Measurements from ENCODE around the gene ANKRD34B.

Gene ANKRD34B

GRCh38 chr5:80569961-80570786, at the start of gene ANKRD34B:
Gene ANKRD34B (minus strand): TSS chr5:80570280. CDS start chr5:80560019, 10,261 bp downstream.
- Mint-ChIP-seq H3K4me1 (ENCODE audit: low read depth) (no peaks in the 10 kb centered on the region), H3K36me3 (ENCODE audit: low read depth) (no peaks in the 10 kb centered on the region), H3K9me3 (no peaks in the 10 kb centered on the region), H3K4me3 (peak within 1 kb of the TSS; percentile 69), H3K27me3 (ENCODE audit: low read depth) (peaks cover 73% of the 10 kb centered on the region), H3K27ac (no peak within 1 kb of the TSS)

GRCh38 chr5:80619086-80619485, 49.0 kb upstream of the ANKRD34B start:
- Mint-ChIP-seq H3K9me3 (no peaks in the 10 kb centered on the region), H3K27ac (no peak overlapping the region), H3K4me3 (no peak overlapping the region), H3K36me3 (ENCODE audit: low read depth) (peaks cover 27% of the 10 kb centered on the region), H3K4me1 (ENCODE audit: low read depth) (no peaks in the 10 kb centered on the region), H3K27me3 (ENCODE audit: low read depth) (no peaks in the 10 kb centered on the region)

- peaks cover 27% of the 10 kb centered on the region for H3K36me3 Mint-ChIP-seq (ENCODE audit: low read depth)
- H3K4me3 Mint-ChIP-seq = no peak overlapping the region
- H3K9me3 Mint-ChIP-seq = no peaks in the 10 kb centered on the region
- no peak overlapping the region for H3K27ac Mint-ChIP-seq
- H3K4me1 Mint-ChIP-seq (ENCODE audit: low read depth) = no peaks in the 10 kb centered on the region
- H3K27me3 Mint-ChIP-seq (ENCODE audit: low read depth) = no peaks in the 10 kb centered on the region
Measured at GRCh38 chr5:80618438-80618837, 48.4 kb upstream of the ANKRD34B start.

- no peak overlapping the region for H3K4me3 Mint-ChIP-seq
- H3K36me3 Mint-ChIP-seq (ENCODE audit: low read depth) = peaks cover 9% of the 10 kb centered on the region
- no peaks in the 10 kb centered on the region for H3K27me3 Mint-ChIP-seq (ENCODE audit: low read depth)
- H3K4me1 Mint-ChIP-seq (ENCODE audit: low read depth) = no peaks in the 10 kb centered on the region
- no peak overlapping the region for H3K27ac Mint-ChIP-seq
- peaks cover 8% of the 10 kb centered on the region for H3K9me3 Mint-ChIP-seq
Measured at GRCh38 chr5:80615266-80615914, 45.3 kb upstream of the ANKRD34B start.

GRCh38 chr5:80609692-80610091, 39.6 kb upstream of the ANKRD34B start:
- H3K4me3 Mint-ChIP-seq = no peak overlapping the region
- peaks cover 12% of the 10 kb centered on the region for H3K9me3 Mint-ChIP-seq
- peaks cover 2% of the 10 kb centered on the region for H3K36me3 Mint-ChIP-seq (ENCODE audit: low read depth)
- no peak overlapping the region for H3K27ac Mint-ChIP-seq
- H3K27me3 Mint-ChIP-seq (ENCODE audit: low read depth) = no peaks in the 10 kb centered on the region
- H3K4me1 Mint-ChIP-seq (ENCODE audit: low read depth) = peaks cover 2% of the 10 kb centered on the region

GRCh38 chr5:80608731-80609130, 38.7 kb upstream of the ANKRD34B start:
- Mint-ChIP-seq H3K9me3 (peaks cover 12% of the 10 kb centered on the region), H3K4me1 (ENCODE audit: low read depth) (peaks cover 2% of the 10 kb centered on the region), H3K36me3 (ENCODE audit: low read depth) (peaks cover 2% of the 10 kb centered on the region), H3K27ac (no peak overlapping the region), H3K4me3 (no peak overlapping the region), H3K27me3 (ENCODE audit: low read depth) (no peaks in the 10 kb centered on the region)

- Mint-ChIP-seq H3K27ac (no peak overlapping the region), H3K4me3 (no peak overlapping the region), H3K27me3 (ENCODE audit: low read depth) (peaks cover 3% of the 10 kb centered on the region), H3K36me3 (ENCODE audit: low read depth) (peaks cover 2% of the 10 kb centered on the region), H3K4me1 (ENCODE audit: low read depth) (peaks cover 2% of the 10 kb centered on the region), H3K9me3 (peaks cover 12% of the 10 kb centered on the region)
Measured at GRCh38 chr5:80607832-80608231, 37.8 kb upstream of the ANKRD34B start.

- Mint-ChIP-seq H3K4me3 (no peak overlapping the region), H3K27me3 (ENCODE audit: low read depth) (peaks cover 3% of the 10 kb centered on the region), H3K36me3 (ENCODE audit: low read depth) (peaks cover 2% of the 10 kb centered on the region), H3K27ac (no peak overlapping the region), H3K4me1 (ENCODE audit: low read depth) (peaks cover 2% of the 10 kb centered on the region), H3K9me3 (peaks cover 12% of the 10 kb centered on the region)
Measured at GRCh38 chr5:80607343-80607742, 37.3 kb upstream of the ANKRD34B start.

GRCh38 chr5:80600943-80601693, 31.0 kb upstream of the ANKRD34B start:
- Mint-ChIP-seq H3K27me3 (ENCODE audit: low read depth) (peaks cover 6% of the 10 kb centered on the region), H3K27ac (no peak overlapping the region), H3K4me1 (ENCODE audit: low read depth) (no peaks in the 10 kb centered on the region), H3K36me3 (ENCODE audit: low read depth) (no peaks in the 10 kb centered on the region), H3K4me3 (no peak overlapping the region), H3K9me3 (no peaks in the 10 kb centered on the region)

- Mint-ChIP-seq H3K27ac (no peak overlapping the region), H3K4me1 (ENCODE audit: low read depth) (no peaks in the 10 kb centered on the region), H3K36me3 (ENCODE audit: low read depth) (no peaks in the 10 kb centered on the region), H3K4me3 (no peak overlapping the region), H3K9me3 (no peaks in the 10 kb centered on the region), H3K27me3 (ENCODE audit: low read depth) (peaks cover 7% of the 10 kb centered on the region)
Measured at GRCh38 chr5:80597500-80597899, 27.4 kb upstream of the ANKRD34B start.

GRCh38 chr5:80594810-80595209, 24.7 kb upstream of the ANKRD34B start:
- Mint-ChIP-seq H3K4me1 (ENCODE audit: low read depth) (no peaks in the 10 kb centered on the region), H3K36me3 (ENCODE audit: low read depth) (no peaks in the 10 kb centered on the region), H3K4me3 (no peak overlapping the region), H3K27me3 (ENCODE audit: low read depth) (peaks cover 11% of the 10 kb centered on the region), H3K27ac (no peak overlapping the region), H3K9me3 (no peaks in the 10 kb centered on the region)

- Mint-ChIP-seq H3K4me1 (ENCODE audit: low read depth) (no peaks in the 10 kb centered on the region), H3K36me3 (ENCODE audit: low read depth) (no peaks in the 10 kb centered on the region), H3K9me3 (no peaks in the 10 kb centered on the region), H3K27ac (no peak overlapping the region), H3K4me3 (no peak overlapping the region), H3K27me3 (ENCODE audit: low read depth) (peaks cover 11% of the 10 kb centered on the region)
Measured at GRCh38 chr5:80592761-80593160, 22.7 kb upstream of the ANKRD34B start.

- no peaks in the 10 kb centered on the region for H3K4me1 Mint-ChIP-seq (ENCODE audit: low read depth)
Measured at GRCh38 chr5:80592105-80592504, 22.0 kb upstream of the ANKRD34B start.

GRCh38 chr5:80591352-80591751, 21.3 kb upstream of the ANKRD34B start:
- H3K9me3 Mint-ChIP-seq = no peaks in the 10 kb centered on the region
- peaks cover 13% of the 10 kb centered on the region for H3K27me3 Mint-ChIP-seq (ENCODE audit: low read depth)
- no peaks in the 10 kb centered on the region for H3K4me1 Mint-ChIP-seq (ENCODE audit: low read depth)
- no peaks in the 10 kb centered on the region for H3K36me3 Mint-ChIP-seq (ENCODE audit: low read depth)
- no peak overlapping the region for H3K27ac Mint-ChIP-seq
- H3K4me3 Mint-ChIP-seq = no peak overlapping the region

More at GRCh38 chr5:80592105-80592504, 22.0 kb upstream of the ANKRD34B start:
- Mint-ChIP-seq H3K27ac (no peak overlapping the region), H3K9me3 (no peaks in the 10 kb centered on the region), H3K27me3 (ENCODE audit: low read depth) (peaks cover 11% of the 10 kb centered on the region), H3K36me3 (ENCODE audit: low read depth) (no peaks in the 10 kb centered on the region), H3K4me3 (no peak overlapping the region)
